HG03354 (cell line): ENCODE measurements around the gene FUT1.
"Not testable (repeated sequence)": the region's sequence is repeated elsewhere in the genome, so short reads cannot be mapped to it uniquely, and the experiment has no call there.

ENCODE experiments used
- ATAC-seq: cut with Tn5 transposase; IDR thresholded peaks from one replicate; pipeline ENCODE4 v1.9.1; 2021; ENCODE audit warnings: mild to moderate bottlenecking; ENCODE audit not compliant: unreplicated experiment, poor library complexity, severe bottlenecking

Gene FUT1

DNA sequence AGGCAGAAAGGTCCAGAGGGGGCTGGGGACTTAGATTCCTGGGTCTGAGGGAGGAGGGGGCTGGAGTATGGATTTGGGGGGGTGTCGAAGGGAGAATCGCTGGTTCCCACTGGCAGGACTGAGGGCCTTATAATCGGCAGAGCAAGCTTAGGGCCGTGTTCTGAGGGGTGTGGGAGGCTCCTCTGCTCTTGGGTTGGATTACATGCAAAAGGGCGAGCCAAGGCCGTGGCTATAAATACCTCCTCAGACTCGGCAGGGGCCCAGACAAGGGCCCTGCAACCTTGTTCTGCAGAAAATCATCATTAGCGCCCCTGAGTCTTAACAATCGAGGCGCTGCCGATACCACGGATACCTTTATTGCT, 32.2 kb downstream of the FUT1 start:
- ATAC-seq = no peak

DNA sequence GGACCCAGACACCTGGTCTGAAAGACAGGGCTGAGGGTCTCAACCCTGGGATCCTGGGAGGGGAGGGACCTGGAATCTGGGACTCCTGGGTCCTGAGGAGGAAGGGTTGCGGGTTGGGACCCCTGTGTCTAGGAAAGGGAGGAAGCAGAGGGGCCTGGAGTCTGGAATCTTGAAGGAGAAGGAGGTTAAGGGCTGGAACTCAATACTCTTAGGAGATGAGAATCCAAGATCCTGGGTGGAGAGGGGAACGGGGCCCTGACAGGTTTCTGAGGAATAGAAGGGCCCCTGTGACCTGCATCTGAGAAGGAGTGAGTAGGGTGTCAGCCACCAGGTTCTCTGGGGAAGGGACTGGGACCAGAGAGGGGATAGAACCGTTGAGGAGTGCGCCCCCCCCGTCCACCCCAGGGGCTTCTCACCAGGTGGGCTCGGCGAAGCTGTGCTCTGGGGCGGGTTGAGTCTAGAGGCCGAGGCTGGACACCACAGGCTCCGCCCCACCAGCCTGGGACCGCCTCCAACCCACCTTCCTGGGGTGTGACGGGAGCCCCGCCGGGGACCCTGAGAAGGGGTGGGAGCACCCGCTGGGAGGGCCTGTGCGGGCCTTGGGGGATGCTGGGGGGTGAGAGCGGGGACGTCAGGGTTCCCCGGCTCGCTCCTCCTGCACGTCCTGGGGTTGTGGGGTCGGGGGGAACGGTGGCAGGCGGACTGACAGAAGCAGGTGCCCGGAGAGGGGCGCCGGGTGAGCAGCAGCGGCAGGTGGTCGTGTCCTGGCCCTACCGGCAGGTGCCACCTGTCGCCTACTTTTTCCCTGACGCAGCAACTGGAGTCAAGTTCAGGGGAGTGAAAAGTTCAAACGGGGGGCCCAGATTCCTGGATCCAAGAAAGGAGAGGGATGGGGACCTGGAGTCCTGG, 32.9 kb downstream of the FUT1 start, which contains the start of gene MAMSTR:
Gene MAMSTR (minus strand): TSS at position 463 of the 909 bp plus-strand sequence. CDS start 694 bp downstream, outside the sequence.
- no peak for ATAC-seq

DNA sequence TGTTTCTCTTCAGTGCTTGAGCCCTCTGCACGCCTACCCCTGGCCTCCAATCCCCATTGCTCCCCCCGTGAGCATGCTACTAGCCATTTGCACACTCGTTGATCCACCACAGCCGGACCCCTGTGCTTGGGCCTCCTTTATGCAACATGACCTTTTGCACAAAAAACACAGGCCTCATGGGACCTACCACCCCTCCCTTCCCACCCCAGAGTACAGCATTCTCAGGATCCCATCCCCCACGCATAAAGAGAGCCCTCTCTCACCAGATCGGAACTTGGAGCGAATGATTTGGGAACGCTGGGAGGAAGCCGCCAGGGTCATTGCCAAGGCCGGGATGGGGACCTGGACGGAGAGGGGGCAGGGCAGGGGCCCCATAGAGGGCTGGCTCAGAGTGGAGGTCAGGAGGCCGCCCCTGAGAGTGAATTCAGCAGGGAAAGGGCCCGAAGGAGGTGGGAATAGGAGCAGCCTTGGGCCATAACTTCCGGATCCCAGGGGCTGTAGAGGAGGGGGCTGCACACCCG, 33.7 kb downstream of the FUT1 start:
- no peak for ATAC-seq

DNA sequence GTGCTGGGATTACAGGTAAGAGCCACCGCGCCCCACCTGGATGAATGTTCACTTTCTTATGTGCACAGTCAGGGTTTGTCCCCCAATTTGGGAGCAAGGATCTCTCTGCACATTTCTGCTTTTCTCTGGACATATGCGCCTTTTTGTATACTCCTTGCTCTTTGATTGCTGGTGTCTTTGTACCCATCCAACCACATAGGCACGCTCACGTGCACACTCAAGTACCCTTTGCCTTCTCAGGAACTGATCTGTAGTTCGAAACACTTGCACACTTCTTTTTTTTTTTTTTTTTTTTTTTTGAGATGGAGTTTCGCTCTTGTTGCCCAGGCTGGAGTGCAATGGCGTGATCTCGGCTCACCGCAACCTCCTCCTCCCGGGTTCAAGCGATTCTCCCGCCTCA, 34.3 kb downstream of the FUT1 start:
- not testable (repeated sequence) for ATAC-seq

DNA sequence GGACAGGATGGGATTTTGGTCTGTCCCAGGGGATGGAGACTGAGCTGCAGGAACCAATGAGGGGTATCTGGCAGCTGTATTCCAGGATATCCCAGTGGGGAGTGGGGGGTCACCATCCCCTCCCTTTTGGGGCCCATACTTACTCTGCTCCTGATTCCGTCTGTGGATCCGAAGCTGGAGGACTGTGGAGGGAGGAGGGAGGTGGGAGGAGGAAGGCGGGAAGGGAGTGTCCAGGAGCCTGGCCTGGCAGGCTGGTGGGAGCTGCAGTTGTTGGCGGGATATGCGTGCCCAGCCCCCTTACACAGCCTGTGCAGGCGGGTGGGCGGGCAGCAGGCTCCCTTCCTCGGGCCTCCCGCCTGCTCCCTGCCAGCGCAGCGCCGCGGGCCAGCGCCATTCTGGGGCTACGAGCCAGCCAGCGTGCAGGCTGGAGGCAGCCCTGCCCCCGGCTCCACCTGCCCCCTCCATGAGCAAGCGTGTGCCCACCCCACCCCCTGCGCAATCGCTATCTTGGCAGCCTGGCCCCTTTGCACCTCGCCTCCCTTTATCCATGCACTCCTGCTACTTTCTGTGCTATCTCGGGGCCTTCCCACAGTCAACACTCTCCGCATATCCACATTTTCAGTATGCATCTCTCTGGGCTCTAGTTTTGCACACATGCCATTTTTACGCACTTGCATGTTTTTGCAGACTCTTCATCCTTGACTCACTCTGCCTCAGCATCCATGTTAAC, 35.7 kb downstream of the FUT1 start:
- no peak for ATAC-seq

DNA sequence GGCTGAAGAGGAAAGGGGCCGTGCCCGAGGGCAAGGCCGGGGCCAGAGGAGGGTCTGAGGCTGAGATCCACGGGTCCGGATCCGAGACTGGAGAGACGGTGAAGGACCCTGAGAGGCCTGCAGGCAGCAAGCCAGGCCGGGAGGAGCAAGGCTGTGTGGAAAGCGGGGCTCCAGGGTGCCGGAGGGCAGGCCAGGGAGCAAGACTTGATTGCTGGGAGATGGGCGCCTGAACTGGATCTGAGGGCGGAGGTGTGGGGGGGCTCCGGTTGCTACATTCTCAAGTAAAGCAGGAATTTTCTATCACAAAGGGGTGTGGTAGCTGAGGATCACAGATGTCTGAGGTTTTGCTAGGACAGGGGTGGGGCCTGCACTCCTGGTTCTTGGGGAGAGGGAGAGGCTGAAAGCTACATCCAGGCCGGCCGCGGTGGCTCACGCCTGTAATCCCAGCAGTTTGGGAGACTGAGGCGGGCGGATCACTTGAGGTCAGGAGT, 36.7 kb downstream of the FUT1 start:
- ATAC-seq = no peak

DNA sequence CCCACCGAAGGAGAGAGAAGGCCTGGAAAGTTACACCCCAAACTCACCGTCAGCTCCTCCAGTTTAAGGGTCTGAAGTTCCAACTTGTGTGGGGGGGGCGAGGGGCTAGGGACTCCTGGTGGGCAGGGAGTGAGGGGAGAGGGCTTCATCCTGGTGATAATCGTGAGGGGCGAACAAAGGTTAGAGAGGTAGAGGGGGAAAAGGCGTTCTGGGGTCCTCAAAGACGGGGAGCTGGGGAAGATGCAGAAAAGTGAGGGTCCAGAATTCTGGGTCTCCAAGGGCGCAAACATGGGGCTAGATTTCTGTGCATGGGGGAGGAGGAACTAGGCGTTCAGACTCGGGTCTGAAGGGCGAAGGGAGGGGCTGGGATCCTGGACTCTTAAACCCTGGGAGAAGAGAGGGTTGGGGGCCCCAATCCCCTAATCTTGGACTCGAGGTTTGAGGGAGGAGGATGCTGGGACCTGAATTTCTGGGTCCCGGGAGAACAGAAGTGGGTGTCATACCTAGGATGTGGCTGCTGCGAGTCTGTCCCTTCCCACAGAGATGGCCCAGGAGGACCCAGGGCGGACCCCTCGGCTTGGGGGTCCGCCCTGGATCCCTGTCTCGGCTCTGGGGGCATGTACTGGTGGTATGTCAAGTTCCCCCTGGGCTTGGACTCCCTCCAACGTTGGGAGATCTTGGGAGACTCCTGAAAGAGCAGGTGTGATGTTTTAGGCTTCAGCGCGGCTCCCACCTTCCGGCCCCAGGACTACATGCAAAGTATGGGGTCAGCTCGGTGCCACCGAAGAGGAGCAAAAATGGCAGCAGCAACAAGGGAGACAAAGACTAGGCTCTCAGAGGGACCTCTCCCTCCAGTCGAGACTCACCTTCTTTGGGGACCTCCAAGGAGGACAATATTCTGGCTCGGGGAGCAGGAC, 37.4 kb downstream of the FUT1 start:
- ATAC-seq = no peak

DNA sequence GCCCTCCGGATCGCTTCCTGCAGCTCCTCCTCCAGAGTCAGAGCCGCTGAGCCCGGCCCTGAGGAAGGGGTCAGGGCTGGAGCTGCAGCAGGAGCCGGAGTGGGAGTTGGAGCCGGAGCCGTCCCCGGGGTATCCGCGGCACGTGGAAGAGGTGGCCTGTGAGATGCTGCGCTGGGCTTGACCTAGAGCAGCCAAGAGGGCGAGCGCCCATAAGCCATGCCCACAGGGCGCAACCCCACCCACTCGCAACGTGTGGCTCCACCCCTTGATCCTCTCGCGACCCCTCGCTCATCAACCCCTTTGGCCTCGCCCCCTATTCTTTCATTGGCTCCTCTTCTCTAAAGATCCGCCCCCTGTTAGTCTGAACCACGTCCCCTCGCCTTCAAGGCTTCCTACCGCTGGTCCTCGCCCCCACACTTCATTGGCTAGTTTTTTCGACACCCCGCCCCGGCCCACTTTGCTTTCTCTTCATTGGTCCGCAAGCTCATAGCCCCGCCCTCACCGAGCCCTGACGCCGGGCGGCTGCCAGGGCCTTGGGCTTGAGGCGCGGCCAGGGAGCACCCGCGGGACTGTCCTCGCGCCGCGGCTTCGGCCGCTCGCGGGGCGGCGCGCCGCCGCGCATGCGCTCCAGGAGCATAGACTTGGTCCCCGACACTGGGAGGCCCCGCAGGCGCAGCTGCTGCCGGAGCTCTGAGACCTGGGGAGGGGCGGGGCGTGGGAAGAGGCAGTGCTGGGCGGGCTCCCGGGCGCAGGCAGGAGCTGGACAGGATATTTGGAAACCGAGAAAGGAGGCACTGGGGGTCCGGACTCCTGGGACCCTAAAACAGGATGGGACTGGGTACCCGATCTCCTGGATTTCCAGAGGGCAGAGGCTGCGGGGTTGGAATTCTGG, 38.3 kb downstream of the FUT1 start:
- ATAC-seq = peak; percentile 89

DNA sequence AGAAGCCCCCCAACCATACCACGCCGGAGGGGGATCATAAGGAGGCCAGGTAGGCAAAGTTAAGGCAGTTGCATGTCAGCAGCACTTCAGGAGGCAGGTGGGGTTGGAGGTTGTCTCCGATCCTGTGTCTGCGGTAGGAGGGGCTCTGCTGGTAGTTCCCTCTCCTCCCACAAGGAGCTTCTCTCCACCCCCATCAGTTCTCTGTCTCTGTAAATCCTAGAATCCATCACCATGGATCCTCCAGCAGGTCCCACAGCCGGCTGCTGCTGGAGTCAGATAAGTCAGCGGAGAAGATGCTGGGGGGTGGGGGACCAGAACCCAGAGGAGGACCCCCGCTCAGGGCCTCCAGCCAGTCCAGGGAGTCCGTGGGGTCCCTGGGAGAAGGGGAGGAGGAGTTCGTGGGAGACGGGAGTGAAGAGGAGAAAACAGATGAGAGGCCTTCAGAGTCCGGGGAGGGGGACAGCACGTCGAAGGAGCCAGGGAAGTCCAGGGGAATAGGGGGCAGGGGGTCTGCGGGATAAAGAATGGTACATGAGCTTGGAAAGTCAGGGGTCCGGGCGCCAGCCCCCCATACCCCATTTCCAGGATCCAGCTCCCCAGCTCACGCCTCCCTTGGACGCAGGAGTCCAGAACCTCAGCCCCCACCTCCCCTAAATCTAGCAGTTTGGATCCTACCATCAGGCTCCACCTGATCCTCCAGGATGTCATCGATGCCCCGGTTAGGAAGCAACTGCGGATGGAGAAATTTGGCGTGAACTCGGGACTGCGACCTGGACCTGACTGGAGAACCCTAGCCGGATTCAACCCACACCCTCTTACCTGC, 39.2 kb downstream of the FUT1 start:
- no peak for ATAC-seq

DNA sequence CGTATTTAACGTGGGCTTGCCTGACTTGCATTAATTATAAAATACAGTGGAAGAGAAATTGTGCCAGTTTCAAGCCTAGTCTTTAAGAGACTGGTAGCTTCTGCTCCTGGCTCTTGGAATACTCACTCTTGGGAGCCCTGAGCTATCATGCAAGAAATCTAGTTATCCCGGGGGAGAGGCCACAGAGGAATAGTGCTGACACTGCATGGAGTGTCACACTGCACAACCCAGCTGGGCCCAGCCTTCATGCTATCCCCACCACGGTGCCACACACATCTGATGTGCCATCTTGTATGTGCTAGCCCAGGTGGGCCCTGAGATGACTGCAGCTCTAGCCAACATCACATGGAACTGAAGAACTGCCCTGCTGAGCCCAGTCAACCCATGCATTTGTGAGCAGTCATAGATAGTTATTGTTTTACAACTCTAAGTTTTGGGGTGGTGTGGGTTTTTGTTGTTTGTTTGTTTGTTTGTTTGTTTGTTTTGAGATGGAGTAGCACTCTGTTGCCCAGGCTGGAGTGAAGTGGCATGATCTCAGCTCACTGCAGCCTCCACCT, 41.3 kb downstream of the FUT1 start:
- no peak for ATAC-seq

DNA sequence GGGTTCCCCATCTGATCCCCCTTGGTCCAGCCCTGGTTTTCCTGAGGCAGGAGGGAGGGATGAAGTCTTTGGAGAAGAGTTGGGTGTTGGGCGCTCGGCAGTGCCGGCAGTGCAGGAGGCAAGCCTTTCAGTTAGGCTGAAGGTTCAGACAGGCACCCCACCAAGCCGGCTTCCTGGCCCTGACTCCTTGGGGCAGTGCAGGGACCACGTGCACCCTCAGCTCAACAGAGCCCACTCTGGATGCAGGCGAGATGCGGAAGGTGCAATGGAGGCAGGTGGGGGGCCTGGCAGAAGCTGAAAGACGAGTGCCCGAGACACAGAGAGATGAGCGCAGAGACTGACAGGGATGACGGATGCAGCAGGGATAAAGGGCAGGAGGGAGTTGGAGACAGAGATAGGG, 44.0 kb downstream of the FUT1 start:
- ATAC-seq = no peak

DNA sequence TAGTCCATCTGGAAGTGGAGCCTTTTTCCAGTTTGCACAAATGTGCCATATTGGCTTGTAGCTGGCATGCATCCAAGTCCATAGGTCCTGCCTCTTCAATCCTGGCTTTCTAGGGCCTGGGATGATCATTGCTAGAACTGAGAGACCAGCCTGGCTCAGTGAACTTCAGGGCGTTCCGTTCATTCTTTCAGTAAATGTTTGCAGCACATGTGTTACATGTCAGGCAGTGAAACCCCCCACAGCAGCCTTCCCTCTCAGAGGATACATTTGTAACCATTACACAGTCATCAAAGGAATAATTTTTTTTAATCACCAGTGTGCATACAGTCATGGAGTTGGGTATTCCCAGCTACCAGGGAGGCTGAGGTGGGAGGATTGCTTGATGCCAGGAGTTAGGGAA, 47.0 kb downstream of the FUT1 start:
- no peak for ATAC-seq

DNA sequence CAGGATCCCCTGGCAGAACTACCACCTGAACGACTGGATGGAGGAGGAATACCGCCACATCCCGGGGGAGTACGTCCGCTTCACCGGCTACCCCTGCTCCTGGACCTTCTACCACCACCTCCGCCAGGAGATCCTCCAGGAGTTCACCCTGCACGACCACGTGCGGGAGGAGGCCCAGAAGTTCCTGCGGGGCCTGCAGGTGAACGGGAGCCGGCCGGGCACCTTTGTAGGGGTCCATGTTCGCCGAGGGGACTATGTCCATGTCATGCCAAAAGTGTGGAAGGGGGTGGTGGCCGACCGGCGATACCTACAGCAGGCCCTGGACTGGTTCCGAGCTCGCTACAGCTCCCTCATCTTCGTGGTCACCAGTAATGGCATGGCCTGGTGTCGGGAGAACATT, 49.1 kb downstream of the FUT1 start:
- ATAC-seq = no peak

DNA sequence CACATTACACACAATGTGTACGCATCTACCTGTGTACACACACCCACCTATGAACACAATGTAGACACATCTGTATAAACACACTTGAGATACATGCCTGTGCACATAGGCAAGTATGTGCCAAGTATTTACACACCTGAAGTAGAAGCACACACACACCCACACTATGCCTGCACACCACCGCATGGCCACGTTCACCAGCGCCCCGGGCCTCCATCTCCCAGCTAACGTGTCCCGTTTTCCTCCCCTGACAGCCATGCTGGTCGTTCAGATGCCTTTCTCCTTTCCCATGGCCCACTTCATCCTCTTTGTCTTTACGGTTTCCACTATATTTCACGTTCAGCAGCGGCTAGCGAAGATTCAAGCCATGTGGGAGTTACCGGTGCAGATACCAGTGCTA, 49.7 kb downstream of the FUT1 start:
- ATAC-seq = no peak

DNA sequence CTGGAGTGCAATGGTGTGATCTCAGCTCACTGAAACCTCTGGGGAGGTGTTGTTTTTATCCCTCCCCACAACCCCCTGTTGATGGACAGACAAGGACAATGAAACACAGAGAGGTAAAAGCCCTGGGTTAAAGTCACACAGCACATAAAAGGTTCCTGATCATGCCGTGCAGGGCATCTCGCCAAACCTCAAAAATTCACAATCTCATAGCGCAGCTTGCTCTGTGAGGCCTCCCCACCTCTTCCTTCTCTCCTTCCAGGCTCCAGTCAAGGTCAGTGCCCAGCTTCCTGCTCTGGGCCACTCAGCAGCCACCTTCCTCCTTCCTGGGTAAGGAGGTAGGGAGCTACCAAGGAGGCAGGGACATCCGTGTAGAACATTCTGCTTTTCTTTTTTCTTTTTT, 54.4 kb downstream of the FUT1 start:
- ATAC-seq = no peak
